ENCODE data around the gene HAL. TPM values are rescaled to one million over a fixed set of nuclear protein-coding genes. Genes with fewer than 3 reads are reported as not detected.

The HAL gene
- polyA plus RNA-seq, 1 donor from 2014 or later = not detected

- Mint-ChIP-seq H3K4me1 (peaks cover 0 to 11% (median 0%) of the 10 kb centered on the region in 3 donors), H3K4me3 (no peak overlapping the region), H3K27ac (no peak overlapping the region), H3K9me3 (no peaks in the 10 kb centered on the region), H3K27me3 (no peaks in the 10 kb centered on the region), H3K36me3 (peaks cover 5% of the 10 kb centered on the region)
Measured at GRCh38 chr12:95994476-95994875, 1.7 kb downstream of the HAL start.

- no peak overlapping the region for H3K4me3 Mint-ChIP-seq
- peaks cover 0 to 10% (median 0%) of the 10 kb centered on the region in 3 donors for H3K4me1 Mint-ChIP-seq
- no peaks in the 10 kb centered on the region for H3K9me3 Mint-ChIP-seq
- H3K27me3 Mint-ChIP-seq = no peaks in the 10 kb centered on the region
- peaks cover 6% of the 10 kb centered on the region for H3K36me3 Mint-ChIP-seq
- H3K27ac Mint-ChIP-seq = no peak overlapping the region
Measured at GRCh38 chr12:95993907-95994306, 2.2 kb downstream of the HAL start.

GRCh38 chr12:95990136-95990535, 6.0 kb downstream of the HAL start:
- Mint-ChIP-seq H3K4me1 (peaks cover 0 to 2% (median 0%) of the 10 kb centered on the region in 3 donors), H3K9me3 (no peaks in the 10 kb centered on the region), H3K36me3 (peaks cover 8% of the 10 kb centered on the region), H3K27me3 (no peaks in the 10 kb centered on the region), H3K27ac (peak overlapping the region in 1 of 3 donors; percentile 75), H3K4me3 (no peak overlapping the region)

- Mint-ChIP-seq H3K4me3 (no peak overlapping the region), H3K27ac (no peak overlapping the region), H3K9me3 (no peaks in the 10 kb centered on the region), H3K4me1 (peaks cover 0 to 2% (median 0%) of the 10 kb centered on the region in 3 donors), H3K36me3 (peaks cover 8% of the 10 kb centered on the region), H3K27me3 (no peaks in the 10 kb centered on the region)
Measured at GRCh38 chr12:95989504-95990123, 6.5 kb downstream of the HAL start.

GRCh38 chr12:95988506-95989275, 7.5 kb downstream of the HAL start:
- H3K4me3 Mint-ChIP-seq = no peak overlapping the region
- no peaks in the 10 kb centered on the region for H3K9me3 Mint-ChIP-seq
- H3K36me3 Mint-ChIP-seq = peaks cover 8% of the 10 kb centered on the region
- H3K27ac Mint-ChIP-seq = no peak overlapping the region
- H3K27me3 Mint-ChIP-seq = no peaks in the 10 kb centered on the region
- peaks cover 0 to 2% (median 0%) of the 10 kb centered on the region in 3 donors for H3K4me1 Mint-ChIP-seq

- no peaks in the 10 kb centered on the region for H3K27me3 Mint-ChIP-seq
- peaks cover 0 to 2% (median 0%) of the 10 kb centered on the region in 3 donors for H3K4me1 Mint-ChIP-seq
- H3K27ac Mint-ChIP-seq = peak overlapping the region in 1 of 3 donors; percentile 62
- H3K9me3 Mint-ChIP-seq = no peaks in the 10 kb centered on the region
- H3K36me3 Mint-ChIP-seq = peaks cover 6% of the 10 kb centered on the region
- H3K4me3 Mint-ChIP-seq = no peak overlapping the region
Measured at GRCh38 chr12:95986635-95987570, 9.2 kb downstream of the HAL start.

- Mint-ChIP-seq H3K4me3 (no peak overlapping the region), H3K9me3 (no peaks in the 10 kb centered on the region), H3K27ac (no peak overlapping the region), H3K4me1 (peaks cover 0 to 2% (median 0%) of the 10 kb centered on the region in 3 donors), H3K27me3 (no peaks in the 10 kb centered on the region), H3K36me3 (peaks cover 4% of the 10 kb centered on the region)
Measured at GRCh38 chr12:95984682-95985081, 11.5 kb downstream of the HAL start.

- Mint-ChIP-seq H3K4me1 (no peaks in the 10 kb centered on the region), H3K36me3 (peaks cover 1% of the 10 kb centered on the region), H3K27ac (no peak overlapping the region)
Measured at GRCh38 chr12:95982602-95983001, 13.5 kb downstream of the HAL start.

GRCh38 chr12:95980437-95980836, 15.7 kb downstream of the HAL start:
- no peaks in the 10 kb centered on the region for H3K9me3 Mint-ChIP-seq
- H3K36me3 Mint-ChIP-seq = peaks cover 1% of the 10 kb centered on the region
- H3K4me3 Mint-ChIP-seq = no peak overlapping the region
- H3K27me3 Mint-ChIP-seq = no peaks in the 10 kb centered on the region
- no peaks in the 10 kb centered on the region for H3K4me1 Mint-ChIP-seq
- H3K27ac Mint-ChIP-seq = no peak overlapping the region

More at GRCh38 chr12:95982602-95983001, 13.5 kb downstream of the HAL start:
- no peaks in the 10 kb centered on the region for H3K9me3 Mint-ChIP-seq
- H3K4me3 Mint-ChIP-seq = no peak overlapping the region
- H3K27me3 Mint-ChIP-seq = no peaks in the 10 kb centered on the region

- H3K27ac Mint-ChIP-seq = no peak overlapping the region
- H3K4me1 Mint-ChIP-seq = no peaks in the 10 kb centered on the region
- H3K9me3 Mint-ChIP-seq = no peaks in the 10 kb centered on the region
- no peaks in the 10 kb centered on the region for H3K27me3 Mint-ChIP-seq
- no peak overlapping the region for H3K4me3 Mint-ChIP-seq
- H3K36me3 Mint-ChIP-seq = peaks cover 1% of the 10 kb centered on the region
Measured at GRCh38 chr12:95978774-95979173, 17.4 kb downstream of the HAL start.

- H3K4me3 Mint-ChIP-seq = no peak overlapping the region
- H3K36me3 Mint-ChIP-seq = peaks cover 1% of the 10 kb centered on the region
- no peaks in the 10 kb centered on the region for H3K27me3 Mint-ChIP-seq
- no peaks in the 10 kb centered on the region for H3K4me1 Mint-ChIP-seq
- H3K27ac Mint-ChIP-seq = no peak overlapping the region
- H3K9me3 Mint-ChIP-seq = no peaks in the 10 kb centered on the region
Measured at GRCh38 chr12:95978351-95978750, 17.8 kb downstream of the HAL start.

- H3K9me3 Mint-ChIP-seq = no peaks in the 10 kb centered on the region
- peaks cover 1% of the 10 kb centered on the region for H3K36me3 Mint-ChIP-seq
- H3K27ac Mint-ChIP-seq = no peak overlapping the region
- H3K4me3 Mint-ChIP-seq = no peak overlapping the region
- no peaks in the 10 kb centered on the region for H3K27me3 Mint-ChIP-seq
- no peaks in the 10 kb centered on the region for H3K4me1 Mint-ChIP-seq
Measured at GRCh38 chr12:95977764-95978305, 18.3 kb downstream of the HAL start.

GRCh38 chr12:95976416-95976832, 19.7 kb downstream of the HAL start:
- Mint-ChIP-seq H3K27me3 (no peaks in the 10 kb centered on the region), H3K4me3 (no peak overlapping the region), H3K4me1 (no peaks in the 10 kb centered on the region), H3K9me3 (no peaks in the 10 kb centered on the region), H3K36me3 (peaks cover 1% of the 10 kb centered on the region), H3K27ac (peak overlapping the region in 1 of 3 donors; percentile 48)

- H3K9me3 Mint-ChIP-seq = no peaks in the 10 kb centered on the region
- no peak overlapping the region for H3K27ac Mint-ChIP-seq
Measured at GRCh38 chr12:95975491-95975890, 20.7 kb downstream of the HAL start.

GRCh38 chr12:95974358-95974757, 21.8 kb downstream of the HAL start:
- no peaks in the 10 kb centered on the region for H3K4me1 Mint-ChIP-seq
- H3K27me3 Mint-ChIP-seq = no peaks in the 10 kb centered on the region
- H3K27ac Mint-ChIP-seq = no peak overlapping the region
- H3K36me3 Mint-ChIP-seq = peaks cover 1% of the 10 kb centered on the region
- no peaks in the 10 kb centered on the region for H3K9me3 Mint-ChIP-seq
- H3K4me3 Mint-ChIP-seq = no peak overlapping the region

More at GRCh38 chr12:95975491-95975890, 20.7 kb downstream of the HAL start:
- Mint-ChIP-seq H3K4me3 (no peak overlapping the region), H3K4me1 (no peaks in the 10 kb centered on the region), H3K27me3 (no peaks in the 10 kb centered on the region), H3K36me3 (peaks cover 1% of the 10 kb centered on the region)

Data from IgD-negative memory B cell (primary cell).